Osteoblast (primary cell): ENCODE data around the gene RTKN2. TPM values are rescaled to one million over a fixed set of nuclear protein-coding genes. Genes with fewer than 3 reads are reported as not detected.

Experiments used
- DNase-seq: peaks from one replicate; pipeline ENCODE4 v3.0.0; 2011; ENCODE audit warnings: low spot score, mixed read lengths; ENCODE audit not compliant: insufficient read length; ENCODE audit errors: missing footprints
- H2AFZ ChIP-seq: 2 replicates; pipeline ENCODE4 v1.6.0; 2011; ENCODE audit warnings: mild to moderate bottlenecking, low read length
- H3K27ac ChIP-seq: 2 replicates; pipeline ENCODE4 v1.5.1; 2011; ENCODE audit warnings: mild to moderate bottlenecking, low read depth, low read length, moderate library complexity
- H3K27me3 ChIP-seq: 2 replicates; pipeline ENCODE4 v1.6.0; 2012; ENCODE audit warnings: mild to moderate bottlenecking, control low read depth, inconsistent platforms, low read length, moderate library complexity; ENCODE audit not compliant: insufficient read depth
- H3K36me3 ChIP-seq: 2 replicates; pipeline ENCODE4 v1.5.1; 2011; ENCODE audit warnings: mild to moderate bottlenecking, low read length, control low read depth, moderate library complexity; ENCODE audit not compliant: insufficient read depth
- H3K4me1 ChIP-seq: 2 replicates; pipeline ENCODE4 v1.5.1; 2011; ENCODE audit warnings: mild to moderate bottlenecking, low read length, control low read depth, moderate library complexity; ENCODE audit not compliant: insufficient read depth
- H3K4me2 ChIP-seq: 2 replicates; pipeline ENCODE4 v1.6.0; 2011; ENCODE audit warnings: mild to moderate bottlenecking, low read length; ENCODE audit not compliant: insufficient read depth
- H3K4me3 ChIP-seq: fragments of 200-600 bp; sonication (generic); 3 replicates; pipeline ENCODE4 v1.5.1; 2012; ENCODE audit warnings: mild to moderate bottlenecking, low read length, inconsistent platforms; ENCODE audit not compliant: insufficient read depth
- H3K79me2 ChIP-seq: 2 replicates; pipeline ENCODE4 v1.6.0; 2012; ENCODE audit warnings: mild to moderate bottlenecking, low read length, control low read depth, inconsistent platforms; ENCODE audit not compliant: insufficient read depth
- H3K9me3 ChIP-seq: 2 replicates; pipeline ENCODE4 v1.5.1; 2011; ENCODE audit warnings: low read depth, low read length, control low read depth
- H4K20me1 ChIP-seq: 2 replicates; pipeline ENCODE4 v1.6.0; 2012; ENCODE audit warnings: mild to moderate bottlenecking, low read length, control low read depth; ENCODE audit not compliant: insufficient read depth
- CTCF ChIP-seq: IDR thresholded peaks from 2 replicates; pipeline ENCODE4 v1.5.1; 2011; ENCODE audit warnings: mild to moderate bottlenecking, low read depth, low read length, moderate library complexity; ENCODE audit errors: extremely low read depth
- total RNA-seq: library from RNA; depleted of rRNA; stranded (reverse); fragments of >200 nt; gene quantifications from 2 replicates; pipeline ENCODE4 v1.2.3, GENCODE V29; 2012

RTKN2 gene
- 7.7 and 8.0 TPM in 2 replicates for total RNA-seq

DNA sequence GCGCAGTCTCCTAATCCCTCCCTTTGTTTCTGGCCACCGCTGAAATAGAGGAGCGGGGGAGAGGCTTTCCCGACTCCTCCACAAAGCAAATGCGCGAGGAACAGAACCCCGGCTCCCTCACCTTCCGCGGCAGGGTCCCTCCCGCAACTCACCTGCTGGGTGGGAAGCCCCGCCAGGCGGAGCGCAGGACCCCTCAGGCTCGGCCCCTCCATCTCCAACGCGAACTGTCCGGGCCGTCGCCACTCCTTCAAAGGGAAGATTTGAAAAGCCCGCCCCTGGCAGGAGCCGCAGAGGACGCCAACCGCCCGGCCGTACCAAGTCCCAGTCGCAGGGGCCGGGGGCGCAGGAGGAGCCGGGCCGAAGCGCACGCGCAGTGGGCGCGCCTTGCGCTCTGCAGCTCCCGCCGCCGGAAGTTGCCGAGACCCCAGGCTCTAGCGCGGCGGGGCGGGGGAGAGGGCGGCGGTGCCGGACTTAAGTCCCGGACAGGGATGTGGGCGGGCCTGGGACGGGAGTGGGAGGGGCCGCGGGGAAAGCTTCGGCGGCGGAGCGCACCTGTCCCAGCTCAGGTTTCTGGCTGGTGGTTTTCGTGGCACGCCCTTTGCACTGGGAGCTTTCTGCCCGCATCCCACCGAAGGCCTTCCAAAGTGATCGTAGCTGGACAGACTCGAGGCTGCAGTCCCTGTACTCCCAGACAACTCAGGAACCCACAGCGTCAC lies at the start of gene RTKN2:
Gene RTKN2, minus strand, starts transcription at position 446 of the 716 bp plus-strand sequence. Its CDS starts 234 bp downstream, at position 212.
- Histone ChIP-seq H3K27me3 (peaks cover 2% of the 10 kb centered on the region), H3K27ac (no peak within 1 kb of the TSS), H4K20me1 (no peaks in the 10 kb centered on the region), H3K4me1 (peaks cover 22% of the 10 kb centered on the region), H3K79me2 (peaks cover 3% of the 10 kb centered on the region), H3K9me3 (no peaks in the 10 kb centered on the region), H3K4me2 (peak within 1 kb of the TSS; percentile 97), H3K36me3 (no peaks in the 10 kb centered on the region), H3K4me3 (peak within 1 kb of the TSS; percentile 76), H2AFZ (peak within 1 kb of the TSS; percentile 95)
- no peak for TF ChIP-seq CTCF
- DNase-seq: peak; percentile 92

DNA sequence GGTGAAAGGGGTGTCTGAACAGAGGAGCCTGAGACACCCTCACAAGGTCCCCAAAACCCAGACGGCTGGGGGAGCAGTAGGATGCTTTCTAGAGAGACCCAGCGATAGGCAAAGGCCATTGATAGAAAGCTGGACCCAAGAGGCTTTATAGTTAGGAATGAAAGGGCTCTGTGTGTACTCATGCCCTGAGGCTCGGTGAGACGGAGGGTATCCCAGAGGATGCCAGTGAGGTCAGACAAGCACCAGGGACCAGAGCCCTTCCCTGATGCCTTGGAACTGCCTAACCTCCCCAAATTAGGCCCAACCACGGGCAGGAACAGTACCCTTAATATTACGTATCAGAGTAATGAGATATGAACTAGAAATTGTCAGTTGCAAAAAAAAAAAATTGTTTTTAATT lies 48.6 kb upstream of the RTKN2 start:
- Histone ChIP-seq H3K4me3 (no peak overlapping the region), H3K4me2 (no peak overlapping the region), H2AFZ (peak overlapping the region; percentile 15), H3K27ac (no peak overlapping the region), H3K9me3 (no peaks in the 10 kb centered on the region), H3K4me1 (no peaks in the 10 kb centered on the region), H3K79me2 (no peaks in the 10 kb centered on the region), H3K27me3 (no peaks in the 10 kb centered on the region), H4K20me1 (no peaks in the 10 kb centered on the region), H3K36me3 (no peaks in the 10 kb centered on the region)
- no peak for TF ChIP-seq CTCF
- DNase-seq: no peak

DNA sequence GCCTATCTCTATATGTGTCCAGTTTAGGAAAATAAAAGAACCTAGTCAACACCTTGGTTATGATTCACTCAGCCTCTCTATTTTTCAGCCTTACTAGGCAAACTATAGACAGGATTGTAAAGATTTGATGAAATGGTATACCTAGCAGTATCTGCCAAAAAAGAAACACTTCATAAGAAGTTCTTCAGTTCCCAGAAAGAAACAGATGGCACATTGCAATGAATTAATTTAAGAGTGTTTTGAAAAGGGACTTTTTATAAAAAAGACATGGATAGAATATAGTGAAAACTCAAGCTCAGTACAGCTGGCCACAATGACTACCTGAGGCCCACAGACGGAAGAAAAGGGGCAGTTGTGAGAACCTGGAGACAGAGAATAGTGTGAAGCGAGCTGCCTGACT lies 40.6 kb upstream of the RTKN2 start:
- Histone ChIP-seq H2AFZ (no peak overlapping the region), H3K4me1 (no peaks in the 10 kb centered on the region), H3K9me3 (no peaks in the 10 kb centered on the region), H3K4me2 (no peak overlapping the region), H4K20me1 (no peaks in the 10 kb centered on the region), H3K36me3 (no peaks in the 10 kb centered on the region), H3K79me2 (no peaks in the 10 kb centered on the region), H3K27me3 (peaks cover 7% of the 10 kb centered on the region), H3K27ac (no peak overlapping the region), H3K4me3 (no peak overlapping the region)
- DNase-seq: no peak
- no peak for TF ChIP-seq CTCF

GRCh38 chr10:62308101-62308500 lies 39.5 kb upstream of the RTKN2 start:
- H3K79me2 ChIP-seq: no peaks in the 10 kb centered on the region
- H3K9me3 ChIP-seq: no peaks in the 10 kb centered on the region
- H3K27me3 ChIP-seq: peaks cover 7% of the 10 kb centered on the region
- no peak overlapping the region for H3K4me2 ChIP-seq
- H4K20me1 ChIP-seq: no peaks in the 10 kb centered on the region
- H2AFZ ChIP-seq: no peak overlapping the region
- no peak overlapping the region for H3K27ac ChIP-seq
- DNase-seq: peak; percentile 59
- H3K4me1 ChIP-seq: no peaks in the 10 kb centered on the region
- TF ChIP-seq CTCF: no peak
- no peaks in the 10 kb centered on the region for H3K36me3 ChIP-seq
- H3K4me3 ChIP-seq: no peak overlapping the region
